Middle frontal gyrus (tissue), 1 donor: ENCODE results near the gene SIX4.
"Not testable (repeated sequence)": the region's sequence is repeated elsewhere in the genome, so short reads cannot be mapped to it uniquely, and the experiment has no call there.

Source experiments
- DNase-seq: peaks from one replicate; pipeline ENCODE4 v3.0.0-alpha.2; 2015; ENCODE audit warnings: low spot score; ENCODE audit errors: extremely low spot score

SIX4 gene

GRCh38 chr14:60723907-60724618 is at the start of gene SIX4:
SIX4 (minus strand) TSS chr14:60724351; CDS start chr14:60724074, 277 bp downstream.
- peak; percentile 33 for DNase-seq

- no peak for DNase-seq
These were observed 49.4 kb upstream of the SIX4 start for GRCh38 chr14:60773558-60773957.

DNA sequence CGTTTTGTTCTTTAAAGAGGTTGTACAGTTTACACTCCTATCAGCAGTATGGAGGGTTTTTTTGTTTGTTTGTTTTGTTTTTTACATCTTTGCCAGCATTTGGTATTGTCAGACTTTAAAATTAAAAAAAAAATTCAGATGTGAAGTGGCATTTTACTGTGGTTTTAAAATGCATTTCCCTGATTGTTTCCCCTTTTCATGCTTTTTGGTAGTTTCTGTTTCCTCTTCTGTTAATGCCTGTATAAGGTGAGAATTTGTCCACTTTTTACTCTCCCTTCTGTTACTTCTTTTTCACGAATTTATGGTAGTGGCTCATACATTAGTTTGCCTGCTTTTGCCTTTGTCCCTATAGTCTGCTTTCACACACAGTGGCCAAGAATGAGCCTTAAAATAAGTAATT is 47.0 kb upstream of the SIX4 start:
- no peak for DNase-seq

- DNase-seq: no peak
These were observed 44.5 kb upstream of the SIX4 start for GRCh38 chr14:60768602-60769001.

DNA sequence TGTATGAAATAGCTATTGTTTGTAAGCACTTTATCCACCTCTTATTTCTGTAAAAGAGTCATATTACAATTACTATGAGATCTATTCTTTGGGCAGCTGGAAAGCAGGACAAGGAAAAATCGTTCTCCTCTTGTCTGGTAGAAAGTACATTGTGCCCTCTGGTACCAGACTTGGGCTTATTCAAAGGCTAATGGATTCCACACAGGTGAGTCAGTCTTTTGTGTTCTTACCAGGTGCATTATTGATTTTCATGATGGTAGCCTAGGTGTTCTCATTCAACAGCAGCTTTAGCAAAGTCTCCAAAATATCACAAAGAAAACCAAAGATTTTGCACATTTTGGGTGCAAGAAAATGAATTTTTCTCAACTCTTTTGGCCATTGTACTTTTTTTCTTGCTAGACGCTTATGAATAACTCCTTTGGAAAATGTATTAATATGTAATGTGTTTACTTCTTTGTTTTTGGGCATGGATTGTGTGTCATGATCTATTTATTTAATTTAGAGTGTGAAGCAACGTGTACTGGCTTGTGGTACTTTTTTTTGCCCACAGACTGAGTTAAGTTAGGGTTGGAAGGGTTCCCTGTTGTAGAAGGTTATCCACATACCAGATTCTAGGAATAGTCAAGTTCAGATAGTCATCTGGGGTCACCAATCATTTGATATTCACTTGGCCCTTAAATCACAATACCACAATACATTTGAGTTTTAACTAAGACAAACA is 36.7 kb upstream of the SIX4 start:
- DNase-seq: no peak

DNA sequence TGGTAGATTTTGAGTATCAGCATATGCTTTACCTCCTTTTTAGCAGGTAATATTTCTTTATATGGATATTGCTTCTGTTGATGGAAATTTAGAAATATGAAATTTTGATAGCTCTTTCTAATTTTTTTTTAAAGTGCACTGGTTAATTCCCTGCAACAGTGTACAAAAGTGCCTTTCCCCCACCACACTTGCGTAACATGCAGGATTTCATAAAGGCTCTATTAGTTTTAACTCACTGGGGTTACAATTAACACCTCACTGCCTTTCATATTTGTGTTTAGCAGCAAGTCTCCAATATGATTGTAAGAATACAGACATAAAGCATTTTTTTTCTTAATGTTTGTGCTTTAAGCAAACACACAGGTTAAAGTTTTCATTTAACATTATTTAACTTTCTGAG is 36.1 kb upstream of the SIX4 start:
- no peak for DNase-seq

GRCh38 chr14:60758885-60759284 is 34.7 kb upstream of the SIX4 start:
- DNase-seq: no peak

DNA sequence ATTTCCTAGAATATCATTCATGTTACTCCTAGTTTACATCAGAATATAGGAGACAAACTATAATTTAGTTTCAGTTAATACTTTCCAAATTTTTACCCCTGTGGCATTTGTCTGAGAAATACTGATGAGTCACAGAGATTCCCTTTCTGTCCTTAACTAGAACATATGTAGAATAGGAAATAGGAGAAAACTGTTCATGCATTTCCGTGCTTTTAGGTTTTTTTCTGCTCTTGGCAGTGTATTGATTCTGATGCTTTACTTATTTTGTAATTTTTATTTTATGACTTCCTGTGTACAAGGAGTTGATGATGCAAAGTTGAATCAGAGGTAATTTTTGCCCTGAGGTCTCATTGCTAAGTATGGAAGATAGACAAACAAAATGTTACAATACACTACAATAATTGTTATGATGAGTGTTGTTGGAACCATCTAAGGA is 33.4 kb upstream of the SIX4 start:
- DNase-seq: no peak

GRCh38 chr14:60756847-60757246 is 32.7 kb upstream of the SIX4 start:
- no peak for DNase-seq

GRCh38 chr14:60753264-60754119 is 29.3 kb upstream of the SIX4 start:
- no peak for DNase-seq

DNA sequence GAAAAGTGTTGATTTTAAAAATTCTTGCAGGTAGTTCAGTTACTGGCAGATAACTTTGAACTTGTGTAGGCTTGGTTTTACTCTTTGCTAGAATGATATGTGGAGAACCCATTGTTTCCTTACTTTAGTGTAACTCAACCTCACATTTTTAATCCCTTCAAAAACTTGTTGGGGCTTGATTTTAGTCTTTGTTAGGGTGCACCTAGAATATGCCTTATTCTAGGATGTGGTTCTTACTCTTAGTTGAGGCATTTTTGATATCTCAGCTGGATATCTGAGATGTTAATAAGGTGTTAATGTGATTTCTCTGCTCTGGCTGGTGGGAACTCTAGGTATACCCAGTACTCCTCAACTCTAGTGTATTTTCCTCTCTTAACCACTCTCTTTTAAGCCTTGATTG is 20.4 kb upstream of the SIX4 start:
- DNase-seq: no peak

GRCh38 chr14:60738843-60739508 is 14.8 kb upstream of the SIX4 start:
- DNase-seq: no peak

DNA sequence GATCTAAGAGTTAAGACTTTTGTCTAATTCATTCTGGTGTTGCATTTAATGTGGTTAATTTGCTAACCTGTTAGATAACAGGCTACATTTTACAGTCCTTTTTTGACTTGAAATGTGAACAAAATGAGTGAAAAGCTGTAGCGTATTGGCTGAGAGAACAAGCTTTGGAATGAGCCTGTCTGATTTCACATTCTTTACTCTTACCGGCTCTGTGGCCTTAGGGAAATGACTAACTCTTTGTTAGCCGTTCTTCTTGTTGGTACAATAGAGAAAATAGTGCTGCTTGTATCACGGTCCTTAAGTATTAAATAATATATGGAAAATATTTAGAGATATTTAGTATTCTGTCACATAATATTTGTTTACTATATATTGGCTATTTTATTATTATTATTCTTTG is 12.3 kb upstream of the SIX4 start:
- DNase-seq: no peak

DNA sequence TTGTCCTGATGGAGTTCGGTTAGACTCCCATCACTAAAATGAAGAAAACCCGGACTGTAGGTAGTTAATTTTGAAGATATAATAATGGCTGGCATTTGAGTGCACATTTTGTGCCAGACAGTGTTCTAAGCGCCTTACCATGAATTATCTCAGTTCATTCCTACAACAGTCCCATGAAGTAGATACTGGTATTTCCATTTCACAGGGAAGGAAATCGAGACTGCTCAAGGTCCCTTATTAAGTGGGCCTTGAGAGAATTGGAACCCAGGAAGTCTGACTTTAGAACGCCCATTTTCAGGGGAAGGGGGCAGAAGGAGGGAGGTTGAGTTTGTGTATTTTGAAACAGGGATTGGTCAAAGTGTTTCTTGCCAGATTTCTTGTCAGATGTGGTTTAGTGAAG is 11.3 kb upstream of the SIX4 start:
- no peak for DNase-seq

- peak; percentile 76 for DNase-seq
These were observed 10.5 kb upstream of the SIX4 start, which contains the start of gene MNAT1 for GRCh38 chr14:60734465-60735242. MNAT1 (plus strand) TSS chr14:60734761; CDS start chr14:60734863, 102 bp downstream.

DNA sequence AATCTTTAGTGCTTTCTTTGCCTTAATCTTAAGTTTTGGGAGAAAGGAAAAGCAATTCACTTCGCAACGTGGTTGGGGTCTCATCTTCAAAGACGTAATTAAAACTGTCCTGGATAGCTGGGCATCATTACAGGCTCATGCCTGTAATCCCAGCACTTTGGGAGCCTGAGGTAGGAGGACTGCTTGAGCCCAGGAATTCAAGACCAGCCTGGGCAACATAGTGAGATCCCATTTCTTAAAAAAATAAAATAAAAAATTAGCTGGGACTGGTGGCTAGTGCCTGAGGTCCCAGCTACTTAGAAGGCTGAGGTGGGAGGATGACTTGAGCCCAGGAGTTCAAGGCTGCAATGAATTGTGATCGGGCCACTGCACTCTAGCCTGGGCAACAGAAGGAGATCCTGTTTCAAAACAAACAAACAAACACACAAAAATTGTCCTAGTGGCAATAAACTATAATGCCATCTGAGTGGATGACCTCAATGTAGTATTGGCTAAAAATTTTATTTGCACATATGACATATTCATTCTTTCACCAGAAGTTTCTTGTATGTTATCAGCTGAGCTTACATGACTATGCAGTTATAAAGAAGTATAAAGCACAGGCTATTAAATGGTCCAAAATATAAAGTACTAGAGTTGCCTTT is 8.8 kb upstream of the SIX4 start:
- DNase-seq: no peak

DNA sequence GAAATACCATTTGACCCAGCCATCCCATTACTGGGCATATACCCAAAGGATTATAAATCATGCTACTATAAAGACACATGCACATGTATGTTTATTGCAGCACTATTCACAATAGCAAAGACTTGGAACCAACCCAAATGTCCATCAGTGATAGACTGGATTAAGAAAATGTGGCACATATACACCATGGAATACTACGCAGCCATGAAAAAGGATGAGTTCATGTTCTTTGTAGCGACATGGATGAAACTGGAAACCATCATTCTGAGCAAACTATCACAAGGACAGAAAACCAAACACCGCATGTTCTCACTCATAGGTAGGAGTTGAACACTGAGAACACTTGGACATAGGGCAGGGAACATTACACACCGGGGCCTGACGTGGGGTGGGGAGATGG is 7.1 kb upstream of the SIX4 start:
- DNase-seq: not testable (repeated sequence)

- DNase-seq: no peak
These were observed 840 bp downstream of the SIX4 start for GRCh38 chr14:60723116-60723906.
